C4-2B (cell line): Measurements from ENCODE around the gene PLPP4.

Source experiments
- H3K27ac ChIP-seq: fragments of 450-650 bp; 2 replicates; pipeline ENCODE4 v1.5.1; 2017
- ZFX ChIP-seq: fragments of 450-650 bp; IDR thresholded peaks from 2 replicates; pipeline ENCODE4 v1.6.1; 2017
- TF ChIP-seq, protein P1 (sequence below): fragments of 450-650 bp; conservative IDR thresholded peaks from 2 replicates; pipeline ENCODE4 v1.5.1; 2017; ENCODE audit warnings: mild to moderate bottlenecking

Gene PLPP4

DNA sequence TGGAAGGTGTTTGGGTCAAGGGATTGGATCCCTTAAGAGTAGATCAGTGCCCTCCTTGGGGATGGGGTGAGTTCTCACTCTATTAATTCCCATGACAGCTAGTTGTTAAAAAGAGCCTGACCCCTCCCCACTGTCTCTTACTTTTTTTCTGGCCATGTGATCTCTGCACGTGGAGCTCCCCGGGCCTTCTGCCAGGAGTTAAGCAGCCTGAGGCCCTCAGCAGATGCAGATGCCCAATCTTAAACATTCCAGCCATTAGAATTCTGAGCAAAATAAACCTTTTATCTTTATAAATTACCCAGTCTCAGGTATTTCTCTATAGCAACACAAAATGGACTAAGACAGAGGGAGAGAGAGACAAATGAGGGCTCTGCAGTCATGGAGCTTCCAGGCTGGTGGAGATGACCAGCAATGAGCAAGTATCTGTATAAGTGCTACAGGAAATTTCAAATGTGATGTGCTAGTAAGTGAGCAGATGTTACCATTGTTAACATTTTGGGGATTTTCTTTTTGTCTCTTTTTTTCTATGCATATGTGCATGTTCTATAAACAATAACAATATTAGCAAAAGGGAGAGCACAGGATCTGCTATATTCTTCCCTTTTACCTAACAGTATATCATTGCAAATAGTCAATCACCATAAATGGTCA lies 26.7 kb downstream of the PLPP4 start:
- no peak overlapping the region for H3K27ac ChIP-seq
- TF ChIP-seq, protein P1, sequence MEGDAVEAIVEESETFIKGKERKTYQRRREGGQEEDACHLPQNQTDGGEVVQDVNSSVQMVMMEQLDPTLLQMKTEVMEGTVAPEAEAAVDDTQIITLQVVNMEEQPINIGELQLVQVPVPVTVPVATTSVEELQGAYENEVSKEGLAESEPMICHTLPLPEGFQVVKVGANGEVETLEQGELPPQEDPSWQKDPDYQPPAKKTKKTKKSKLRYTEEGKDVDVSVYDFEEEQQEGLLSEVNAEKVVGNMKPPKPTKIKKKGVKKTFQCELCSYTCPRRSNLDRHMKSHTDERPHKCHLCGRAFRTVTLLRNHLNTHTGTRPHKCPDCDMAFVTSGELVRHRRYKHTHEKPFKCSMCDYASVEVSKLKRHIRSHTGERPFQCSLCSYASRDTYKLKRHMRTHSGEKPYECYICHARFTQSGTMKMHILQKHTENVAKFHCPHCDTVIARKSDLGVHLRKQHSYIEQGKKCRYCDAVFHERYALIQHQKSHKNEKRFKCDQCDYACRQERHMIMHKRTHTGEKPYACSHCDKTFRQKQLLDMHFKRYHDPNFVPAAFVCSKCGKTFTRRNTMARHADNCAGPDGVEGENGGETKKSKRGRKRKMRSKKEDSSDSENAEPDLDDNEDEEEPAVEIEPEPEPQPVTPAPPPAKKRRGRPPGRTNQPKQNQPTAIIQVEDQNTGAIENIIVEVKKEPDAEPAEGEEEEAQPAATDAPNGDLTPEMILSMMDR, result no peak
- TF ChIP-seq ZFX, result no peak

DNA sequence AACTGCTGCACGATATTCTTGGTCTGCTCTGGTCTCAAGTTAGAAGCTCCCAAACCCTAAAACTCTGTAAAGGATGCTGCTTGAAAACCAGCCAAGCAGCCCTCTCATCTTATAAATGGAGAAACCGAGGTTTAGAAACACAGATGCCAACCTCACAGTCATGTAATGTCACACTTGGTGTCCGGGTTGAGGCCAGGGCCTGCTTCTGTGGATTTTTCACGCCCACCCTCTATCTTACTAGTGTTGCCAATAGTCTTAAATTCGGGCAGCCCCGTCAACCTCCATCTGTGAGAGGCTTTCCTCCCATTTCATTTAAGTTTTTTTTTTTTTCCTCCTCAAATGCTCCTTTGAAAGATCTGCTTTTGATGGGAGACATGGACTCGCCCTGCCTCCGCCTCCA lies 28.9 kb downstream of the PLPP4 start:
- TF ChIP-seq, protein P1, result no peak
- no peak for TF ChIP-seq ZFX
- no peak overlapping the region for H3K27ac ChIP-seq

DNA sequence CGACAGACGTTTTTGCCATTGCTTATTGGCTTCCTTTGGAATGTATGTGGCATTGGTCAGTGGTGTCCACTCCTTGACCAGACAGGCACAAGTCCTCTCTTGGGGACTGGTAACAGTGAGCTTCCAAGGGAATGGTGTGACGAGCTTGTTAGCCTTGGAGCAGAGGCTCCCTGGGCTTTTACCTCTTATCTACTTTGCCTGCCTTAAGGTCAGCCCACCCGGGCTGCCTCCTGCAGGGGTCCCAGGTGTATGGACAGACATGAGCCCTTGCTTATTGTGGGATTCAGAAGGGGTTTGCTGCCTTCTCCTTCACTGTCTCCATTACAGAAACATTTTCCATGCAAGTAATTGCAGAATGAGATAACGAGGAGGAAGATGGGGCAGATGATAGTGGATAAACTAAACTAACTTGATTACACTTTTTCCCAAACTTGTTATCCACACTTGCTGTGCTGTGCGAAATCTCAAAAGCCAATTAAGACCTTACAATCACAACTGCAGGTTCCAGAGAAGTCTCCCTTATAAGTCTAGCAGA lies 29.7 kb downstream of the PLPP4 start:
- no peak overlapping the region for H3K27ac ChIP-seq
- no peak for TF ChIP-seq ZFX
- TF ChIP-seq, protein P1, result no peak

DNA sequence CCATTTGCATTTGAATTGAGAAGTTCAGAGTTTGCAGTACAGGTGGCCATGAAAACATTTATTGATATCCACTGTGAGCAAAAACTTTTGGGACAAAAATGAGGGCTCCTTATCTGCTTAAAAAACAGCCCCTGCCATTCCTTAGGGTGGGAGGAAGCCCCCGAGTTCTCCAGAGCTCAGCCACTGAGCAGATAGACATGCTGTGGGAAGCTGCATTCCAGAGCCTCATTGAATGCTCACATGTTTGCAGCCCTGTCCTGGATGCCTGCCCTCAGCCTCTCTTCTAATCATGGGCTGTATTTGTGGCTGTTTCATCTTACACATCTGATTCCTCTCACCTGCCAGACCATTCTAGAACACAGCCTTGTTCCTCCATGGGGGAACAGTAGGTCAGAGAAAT lies 33.3 kb downstream of the PLPP4 start:
- no peak for TF ChIP-seq ZFX
- TF ChIP-seq, protein P1, result no peak

DNA sequence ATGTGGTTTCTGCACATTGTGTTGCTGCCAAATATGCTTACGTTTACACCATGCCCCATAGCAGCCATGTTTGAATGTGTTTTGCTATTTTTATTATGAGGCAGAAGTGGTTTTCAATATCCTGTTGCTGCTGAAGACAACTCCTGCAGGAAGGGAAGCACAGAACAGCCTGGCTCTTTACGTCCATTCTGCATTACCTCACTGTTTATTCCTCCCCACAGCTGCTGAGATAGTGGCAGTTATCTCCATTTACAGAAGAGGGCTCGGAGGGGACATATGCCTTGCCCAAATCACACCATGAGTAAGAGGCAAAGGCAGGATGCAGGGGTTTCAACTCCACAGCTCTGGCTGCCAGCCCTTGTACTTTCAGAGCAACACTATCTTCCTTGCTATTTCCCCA lies 35.3 kb downstream of the PLPP4 start:
- H3K27ac ChIP-seq, result no peak overlapping the region
- TF ChIP-seq, protein P1, result no peak
- no peak for TF ChIP-seq ZFX

More for the DNA sequence above, 33.3 kb downstream of the PLPP4 start:
- no peak overlapping the region for H3K27ac ChIP-seq

DNA sequence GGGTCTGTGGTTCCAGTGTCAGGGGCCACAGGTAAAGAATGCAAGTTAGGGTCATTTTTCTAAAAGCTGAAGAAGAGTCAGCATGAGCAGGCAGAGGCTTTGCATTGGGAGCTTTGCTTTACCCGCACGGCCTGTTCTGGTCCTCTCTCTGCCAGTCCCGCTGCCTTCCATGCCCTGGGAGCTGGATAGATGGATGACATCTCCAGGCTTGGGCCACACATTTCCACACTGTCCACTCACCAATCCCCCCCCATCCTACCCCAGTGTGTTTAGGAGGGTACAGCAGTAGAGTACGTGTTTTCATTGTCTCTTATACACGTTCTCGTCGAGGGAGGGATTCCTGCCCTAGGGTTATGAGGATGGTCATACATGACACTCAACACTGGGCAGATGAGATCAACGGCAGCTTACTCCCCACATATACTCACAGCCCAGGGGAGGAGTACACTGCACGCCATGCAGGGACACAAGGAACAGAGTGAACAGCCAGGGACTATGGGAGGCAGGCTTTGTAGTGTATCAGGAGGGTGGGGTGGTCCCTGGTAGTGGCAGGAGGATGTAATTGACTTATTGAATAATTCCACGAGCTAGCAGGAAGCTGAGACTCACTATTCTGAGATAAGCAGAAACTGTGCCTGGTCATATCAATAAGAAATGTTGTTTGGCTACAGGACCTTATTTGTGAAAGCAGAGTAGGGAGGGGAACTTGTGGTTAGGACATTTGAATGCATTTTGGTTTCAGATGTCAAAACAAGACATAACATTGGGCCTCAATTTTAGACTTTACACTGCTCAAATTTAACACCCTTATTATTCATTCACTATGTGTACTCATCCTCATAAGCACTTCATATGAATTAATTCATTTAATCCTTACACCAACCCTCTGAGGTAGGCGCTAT lies 36.6 kb downstream of the PLPP4 start:
- H3K27ac ChIP-seq, result no peak overlapping the region
- TF ChIP-seq, protein P1, result no peak
- no peak for TF ChIP-seq ZFX

DNA sequence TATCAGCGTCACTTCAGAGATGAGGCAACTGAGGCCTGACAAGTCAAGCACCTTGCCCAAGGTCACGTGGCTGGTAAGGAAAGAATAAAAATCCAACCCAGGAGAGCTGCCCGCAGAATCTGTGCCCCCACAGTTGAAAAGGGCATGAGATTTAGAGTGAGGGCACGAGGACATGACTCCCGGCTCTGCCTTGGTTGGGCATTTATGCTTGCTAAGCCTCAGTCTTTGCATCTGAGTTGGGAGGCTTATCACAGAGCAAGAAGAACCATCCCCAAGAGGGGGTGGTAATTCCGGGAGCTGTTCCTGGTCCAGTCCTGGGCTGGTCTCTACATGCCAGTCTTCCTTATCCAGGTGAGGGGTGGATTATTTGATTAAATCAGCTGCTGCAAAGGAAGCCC lies 37.3 kb downstream of the PLPP4 start:
- no peak for TF ChIP-seq ZFX
- TF ChIP-seq, protein P1, result no peak
- no peak overlapping the region for H3K27ac ChIP-seq
